ENCODE measurements around the gene SPINT3. TPM values are rescaled to one million over a fixed set of nuclear protein-coding genes. Genes with fewer than 3 reads are reported as not detected.
A peak's percentile ranks its signal among the peaks of the same experiment; 100 is the strongest.

The SPINT3 gene
- total RNA-seq, 1 experiment from 2014 or later, result not detected

DNA sequence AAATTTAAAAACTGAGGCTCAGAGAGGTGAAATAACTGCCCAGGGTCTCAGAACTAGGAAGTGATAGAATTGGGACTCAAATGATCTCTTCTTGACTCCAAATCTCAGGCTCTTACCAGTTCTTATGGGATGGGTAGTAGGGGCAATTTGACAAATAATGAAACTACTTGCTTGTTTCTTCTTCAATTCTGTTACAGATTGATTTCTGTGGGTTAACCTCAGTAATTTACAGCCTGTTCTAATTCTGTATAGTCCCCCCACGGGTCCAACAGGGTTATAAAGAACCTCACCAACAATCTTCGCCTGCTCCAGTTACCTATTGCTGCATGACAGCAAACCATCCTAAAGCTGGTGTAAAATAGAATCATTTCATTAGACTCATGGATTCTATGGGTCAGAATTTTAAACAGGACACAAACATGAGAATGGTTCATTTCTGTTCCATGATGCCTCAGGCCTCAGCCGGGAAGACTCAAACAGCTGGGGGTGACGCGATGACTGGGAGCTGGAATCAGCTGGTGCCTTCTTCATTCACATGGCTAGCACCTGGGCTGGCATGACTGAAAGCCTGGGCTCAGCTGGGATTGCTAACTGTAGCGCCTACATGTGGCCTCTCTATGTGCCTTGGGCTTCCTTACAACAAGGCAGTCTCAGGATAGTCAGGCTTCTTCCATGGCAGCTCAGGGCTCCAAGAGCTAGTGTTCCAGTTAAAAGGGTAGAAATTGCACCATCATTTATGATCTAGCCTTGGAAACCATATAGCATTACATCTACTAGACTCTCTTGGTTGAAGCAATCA lies 52.5 kb downstream of the SPINT3 start:
- DNase-seq (ENCODE audit: low read depth), result peak; percentile 9

Other genes starting within 250 kb of the SPINT3 start
- gene RBPJL, start 208.8 kb downstream of the SPINT3 start, total RNA-seq (2014; rRNA removed), result not detected in 2 replicates
- 0.23 TPM in 1 of 2 replicates, not detected in the other for gene MATN4, start 207.3 kb downstream of the SPINT3 start, total RNA-seq (2014; rRNA removed)
- 102 and 126 TPM in 2 replicates for gene SDC4, start 167.2 kb downstream of the SPINT3 start, total RNA-seq (2014; rRNA removed)
- 23.6 and 30.2 TPM in 2 replicates for gene SYS1, start 152.5 kb downstream of the SPINT3 start, total RNA-seq (2014; rRNA removed)
- not detected in 2 replicates for gene TP53TG5, start 137.3 kb downstream of the SPINT3 start, total RNA-seq (2014; rRNA removed)
- 0.29 and 1.3 TPM in 2 replicates for gene DBNDD2, start 107.3 kb downstream of the SPINT3 start, total RNA-seq (2014; rRNA removed)
- 104 and 118 TPM in 2 replicates for gene PIGT, start 99.5 kb downstream of the SPINT3 start, total RNA-seq (2014; rRNA removed)
- gene WFDC2, start 45.9 kb downstream of the SPINT3 start, total RNA-seq (2014; rRNA removed), result not detected in 2 replicates
- not detected in 2 replicates for gene WFDC6, start 23.9 kb upstream of the SPINT3 start, total RNA-seq (2014; rRNA removed)
- gene EPPIN, start 31.8 kb upstream of the SPINT3 start, total RNA-seq (2014; rRNA removed), result not detected in 2 replicates
- not detected in 2 replicates for gene WFDC8, start 63.7 kb upstream of the SPINT3 start, total RNA-seq (2014; rRNA removed)
- not detected in 2 replicates for gene WFDC10A, start 114.1 kb upstream of the SPINT3 start, total RNA-seq (2014; rRNA removed)
- gene WFDC9, start 115.7 kb upstream of the SPINT3 start, total RNA-seq (2014; rRNA removed), result not detected in 2 replicates
- 1.2 TPM in 1 of 2 replicates, not detected in the other for gene WFDC11, start 154.6 kb upstream of the SPINT3 start, total RNA-seq (2014; rRNA removed)
- not detected in 2 replicates for gene WFDC13, start 186.4 kb upstream of the SPINT3 start, total RNA-seq (2014; rRNA removed)
- gene WFDC10B, start 189.4 kb upstream of the SPINT3 start, total RNA-seq (2014; rRNA removed), result 0.38 TPM in 1 of 2 replicates, not detected in the other
- gene SPINT4, start 206.7 kb upstream of the SPINT3 start, total RNA-seq (2014; rRNA removed), result not detected in 2 replicates